Measurements from ENCODE around the gene DCDC2C. TPM values are rescaled to one million over a fixed set of nuclear protein-coding genes. Genes with fewer than 3 reads are reported as not detected.

DCDC2C gene
- total RNA-seq (2012; rRNA removed) (not detected in 2 replicates), polyA plus RNA-seq (2012; rRNA removed) (not detected in 2 replicates), Bru-seq, nascent RNA (percentile 7 among the genes with signal in this experiment), BruChase-seq, experiment 1, labeled RNA remaining after a 6-hour chase (percentile 14 among the genes with signal in this experiment), BruChase-seq, experiment 2, labeled RNA remaining after a 2-hour chase (percentile 12 among the genes with signal in this experiment)
- polyA plus RNA-seq (2012; cell fraction: cytosol; rRNA removed), result not detected in 2 replicates
- polyA plus RNA-seq (2012; cell fraction: nucleus; rRNA removed; ENCODE audit: low replicate concordance), result not detected in 2 replicates
- long read RNA-seq, result 0 reads

- no peak within 1 kb of the TSS for H2BK120ac ChIP-seq (ENCODE audit: low read depth, low read length)
- no peaks in the 10 kb centered on the region for H3K9me1 ChIP-seq (ENCODE audit: insufficient read depth, low read length)
- no TSS peak for BruUV-seq (replicated peaks)
- WGBS, 2 experiments (ENCODE audit: extremely low coverage in 2 of 2, insufficient read length in 1 of 2), result 8% methylated on average over 15 of the region's 60 CpGs; no CpG with 5 or more reads in 1 of the 2 experiments
- no peak within 1 kb of the TSS for H3K23ac ChIP-seq (ENCODE audit: low read depth, low read length)
- intact Hi-C loops (cut with micrococcal nuclease) (no loop called here), dilution Hi-C loops (cut with HindIII; ENCODE audit: low sequenced_read_pairs, unreplicated experiment) (no loop called here), in situ Hi-C loops (cut with MboI; ENCODE audit: low sequenced_read_pairs) (no loop called here)
- peaks cover 15% of the 10 kb centered on the region for H3K27me3 ChIP-seq (ENCODE audit: control insufficient read depth, insufficient read depth, low read length)
- H4K91ac ChIP-seq (ENCODE audit: insufficient read depth, low read depth, low read length), result no peak within 1 kb of the TSS
- no peak within 1 kb of the TSS for H3K27ac ChIP-seq (ENCODE audit: insufficient read depth, low read length)
- H3K4ac ChIP-seq (ENCODE audit: low read depth, low read length), result no peak within 1 kb of the TSS
- no peaks in the 10 kb centered on the region for H3K79me1 ChIP-seq (ENCODE audit: low read depth in 1 of 2, low read length in 2 of 2)
- no peak within 1 kb of the TSS for H3K14ac ChIP-seq (replicated peaks; ENCODE audit: low read depth, low read length)
- H3K9ac ChIP-seq (ENCODE audit: low read depth, low read length), result no peak within 1 kb of the TSS
- no peaks in the 10 kb centered on the region for H4K20me1 ChIP-seq (ENCODE audit: insufficient read depth, low read length)
- ATAC-seq (ENCODE audit: low read depth) (peak; percentile 18; the same call in 1 of the 2 replicates), DNase-seq (no peak)
- no peak within 1 kb of the TSS for H4K5ac ChIP-seq (ENCODE audit: low read depth, low read length)
- peaks cover 5% of the 10 kb centered on the region for H3K4me1 ChIP-seq (ENCODE audit: control insufficient read depth, insufficient read depth, low read length)
- no peak within 1 kb of the TSS for H2AK5ac ChIP-seq (ENCODE audit: low read depth, low read length)
- no peak within 1 kb of the TSS for H2BK15ac ChIP-seq (ENCODE audit: low read depth, low read length)
- no peaks in the 10 kb centered on the region for H3K36me3 ChIP-seq (ENCODE audit: control insufficient read depth, insufficient read depth, low read length)
- no peak within 1 kb of the TSS for H3K56ac ChIP-seq (ENCODE audit: extremely low read depth, insufficient read depth, low read length)
- no peak within 1 kb of the TSS for H2BK5ac ChIP-seq (ENCODE audit: low read depth, low read length, poor library complexity, severe bottlenecking)
- POLR2A ChIA-PET (ENCODE audit: unreplicated experiment), result no interaction called here
- no peak within 1 kb of the TSS for H3K4me3 ChIP-seq (ENCODE audit: insufficient read depth, low read depth, low read length)
- no peak within 1 kb of the TSS for H3K4me2 ChIP-seq (ENCODE audit: low read depth, low read length)
- H3K9me3 ChIP-seq (ENCODE audit: control insufficient read depth, insufficient read depth, low read length), result no peaks in the 10 kb centered on the region; the same call in 1 of the 2 replicates
- no peak within 1 kb of the TSS for H2AK9ac ChIP-seq (replicated peaks; ENCODE audit: low read depth, low read length, poor library complexity)
- H4K8ac ChIP-seq (ENCODE audit: low read depth in 2 of 2, low read length in 2 of 2), result no peak within 1 kb of the TSS
- no peak within 1 kb of the TSS for H3K18ac ChIP-seq (ENCODE audit: low read depth, low read length)
- no peak within 1 kb of the TSS for H2BK20ac ChIP-seq (ENCODE audit: low read depth, low read length)
- TF ChIP-seq SMC3 (IDR thresholded peaks at IDR 0.05; ENCODE audit: low read depth, low read length) (no peak), RAD21 (IDR thresholded peaks at IDR 0.05; ENCODE audit: low read length) (no peak), RCOR1 (IDR thresholded peaks at IDR 0.05; ENCODE audit: insufficient replicate concordance, low read length) (no peak), POLR2A (IDR thresholded peaks at IDR 0.05; ENCODE audit: low read depth, low read length) (no peak), MAZ (IDR thresholded peaks at IDR 0.05; ENCODE audit: borderline replicate concordance, low read depth, low read length) (no peak), MAFK (IDR thresholded peaks at IDR 0.05; ENCODE audit: low read depth, low read length) (no peak), CHD1 (IDR thresholded peaks at IDR 0.05; ENCODE audit: low read depth, low read length) (no peak)
- TF ChIP-seq, protein P1, sequence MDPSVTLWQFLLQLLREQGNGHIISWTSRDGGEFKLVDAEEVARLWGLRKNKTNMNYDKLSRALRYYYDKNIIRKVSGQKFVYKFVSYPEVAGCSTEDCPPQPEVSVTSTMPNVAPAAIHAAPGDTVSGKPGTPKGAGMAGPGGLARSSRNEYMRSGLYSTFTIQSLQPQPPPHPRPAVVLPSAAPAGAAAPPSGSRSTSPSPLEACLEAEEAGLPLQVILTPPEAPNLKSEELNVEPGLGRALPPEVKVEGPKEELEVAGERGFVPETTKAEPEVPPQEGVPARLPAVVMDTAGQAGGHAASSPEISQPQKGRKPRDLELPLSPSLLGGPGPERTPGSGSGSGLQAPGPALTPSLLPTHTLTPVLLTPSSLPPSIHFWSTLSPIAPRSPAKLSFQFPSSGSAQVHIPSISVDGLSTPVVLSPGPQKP (IDR thresholded peaks at IDR 0.05; ENCODE audit: borderline replicate concordance, low read depth, low read length), result no peak
- TF ChIP-seq, protein P2, sequence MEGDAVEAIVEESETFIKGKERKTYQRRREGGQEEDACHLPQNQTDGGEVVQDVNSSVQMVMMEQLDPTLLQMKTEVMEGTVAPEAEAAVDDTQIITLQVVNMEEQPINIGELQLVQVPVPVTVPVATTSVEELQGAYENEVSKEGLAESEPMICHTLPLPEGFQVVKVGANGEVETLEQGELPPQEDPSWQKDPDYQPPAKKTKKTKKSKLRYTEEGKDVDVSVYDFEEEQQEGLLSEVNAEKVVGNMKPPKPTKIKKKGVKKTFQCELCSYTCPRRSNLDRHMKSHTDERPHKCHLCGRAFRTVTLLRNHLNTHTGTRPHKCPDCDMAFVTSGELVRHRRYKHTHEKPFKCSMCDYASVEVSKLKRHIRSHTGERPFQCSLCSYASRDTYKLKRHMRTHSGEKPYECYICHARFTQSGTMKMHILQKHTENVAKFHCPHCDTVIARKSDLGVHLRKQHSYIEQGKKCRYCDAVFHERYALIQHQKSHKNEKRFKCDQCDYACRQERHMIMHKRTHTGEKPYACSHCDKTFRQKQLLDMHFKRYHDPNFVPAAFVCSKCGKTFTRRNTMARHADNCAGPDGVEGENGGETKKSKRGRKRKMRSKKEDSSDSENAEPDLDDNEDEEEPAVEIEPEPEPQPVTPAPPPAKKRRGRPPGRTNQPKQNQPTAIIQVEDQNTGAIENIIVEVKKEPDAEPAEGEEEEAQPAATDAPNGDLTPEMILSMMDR (conservative IDR thresholded peaks at IDR 0.05; ENCODE audit: low read depth, low read length), result no peak
- H2AFZ ChIP-seq (replicated peaks; ENCODE audit: low read length, poor library complexity), result peak within 1 kb of the TSS; percentile 59
- CTCF ChIA-PET, result no interaction called here
These were observed at the start of gene DCDC2C for GRCh38 chr2:3703236-3703756. TSS of gene DCDC2C (plus strand) at chr2:3703575. CDS start at chr2:3703752, 177 bp downstream.
